HG03520 (cell line): Measurements from ENCODE around the gene CHSY1.
A peak's percentile ranks its signal among the peaks of the same experiment; 100 is the strongest.

Source experiments
- ATAC-seq: cut with Tn5 transposase; IDR thresholded peaks from one replicate; pipeline ENCODE4 v1.9.1; 2021; ENCODE audit warnings: mild to moderate bottlenecking, moderate library complexity; ENCODE audit not compliant: unreplicated experiment

Gene CHSY1

GRCh38 chr15:101156509-101157159 is 95.2 kb downstream of the CHSY1 start:
- ATAC-seq = peak; percentile 89

GRCh38 chr15:101156061-101156460 is 95.8 kb downstream of the CHSY1 start:
- no peak for ATAC-seq

GRCh38 chr15:101153801-101154656 is 97.8 kb downstream of the CHSY1 start:
- no peak for ATAC-seq

- no peak for ATAC-seq
Observed at GRCh38 chr15:101152914-101153313, 98.9 kb downstream of the CHSY1 start.

- no peak for ATAC-seq
Observed at GRCh38 chr15:101151288-101151687, 100.6 kb downstream of the CHSY1 start.

- ATAC-seq = no peak
Observed at GRCh38 chr15:101150723-101151040, 101.2 kb downstream of the CHSY1 start.

GRCh38 chr15:101149864-101150722 is 101.8 kb downstream of the CHSY1 start:
- ATAC-seq = no peak

GRCh38 chr15:101148881-101149664 is 102.8 kb downstream of the CHSY1 start:
- ATAC-seq = no peak

GRCh38 chr15:101148166-101148880 is 103.5 kb downstream of the CHSY1 start:
- ATAC-seq = no peak

- no peak for ATAC-seq
Observed at GRCh38 chr15:101147181-101147580, 104.7 kb downstream of the CHSY1 start.

GRCh38 chr15:101146118-101146702 is 105.6 kb downstream of the CHSY1 start:
- ATAC-seq = no peak

GRCh38 chr15:101145362-101145761 is 106.5 kb downstream of the CHSY1 start:
- no peak for ATAC-seq

GRCh38 chr15:101143321-101143720 is 108.5 kb downstream of the CHSY1 start:
- ATAC-seq = no peak

GRCh38 chr15:101142711-101143110 is 109.1 kb downstream of the CHSY1 start:
- ATAC-seq = no peak

GRCh38 chr15:101141926-101142527 is 109.8 kb downstream of the CHSY1 start:
- ATAC-seq = no peak

- ATAC-seq = no peak
Observed at GRCh38 chr15:101140697-101141065, 111.2 kb downstream of the CHSY1 start.

GRCh38 chr15:101139986-101140696 is 111.7 kb downstream of the CHSY1 start:
- no peak for ATAC-seq
